IMR-90 (cell line): ENCODE measurements around the gene LFNG. TPM values are rescaled to one million over a fixed set of nuclear protein-coding genes. Genes with fewer than 3 reads are reported as not detected.
"Not testable (repeated sequence)": the region's sequence is repeated elsewhere in the genome, so short reads cannot be mapped to it uniquely, and the experiment has no call there.

Source experiments
- ATAC-seq: fragments of 200-7000 bp; cut with Tn5 transposase; 2 replicates; pipeline ENCODE4 v1.9.1; 2020; ENCODE audit warnings: low read depth, mild to moderate bottlenecking, moderate library complexity
- BruUV-seq: library from RNA; stranded (reverse); fragments of 400-500 nt; replicated peaks from 2 replicates; lab custom pipeline; 2021; lab: Mats Ljungman, UMichigan
- CTCF ChIA-PET: fragments of 300-600 bp; formaldehyde crosslinking; extraction: SDS; loops from one replicate; lab custom pipeline; 2021; ENCODE audit warnings: antibody characterized with exemption; lab: Yijun Ruan, JAX
- POLR2A ChIA-PET: fragments of 300-600 bp; sonication (Branson Sonifier 250); formaldehyde crosslinking; loops from one replicate; lab custom pipeline; 2022; ENCODE audit warnings: antibody characterized with exemption; ENCODE audit not compliant: unreplicated experiment; lab: Charles Lee
- DNase-seq: peaks from one replicate; pipeline ENCODE4 v3.0.0; 2013
- H2AFZ ChIP-seq: replicated peaks from 2 replicates; pipeline ENCODE3; 2013; ENCODE audit warnings: low read length, mild to moderate bottlenecking; ENCODE audit not compliant: poor library complexity
- H2AK5ac ChIP-seq: 2 replicates; pipeline ENCODE4 v1.6.1; 2013; ENCODE audit warnings: low read depth, low read length, inconsistent platforms
- H2AK9ac ChIP-seq: replicated peaks from 2 replicates; pipeline ENCODE3; 2013; ENCODE audit warnings: mild to moderate bottlenecking, low read depth, low read length, moderate library complexity; ENCODE audit not compliant: poor library complexity
- H2BK120ac ChIP-seq: 2 replicates; pipeline ENCODE4 v1.6.1; 2013; ENCODE audit warnings: low read depth, low read length, inconsistent platforms
- H2BK15ac ChIP-seq: 3 replicates; pipeline ENCODE4 v1.6.1; 2013; ENCODE audit warnings: low read depth, low read length, inconsistent platforms
- H2BK20ac ChIP-seq: 2 replicates; pipeline ENCODE4 v1.6.1; 2013; ENCODE audit warnings: low read depth, mild to moderate bottlenecking, inconsistent platforms, low read length, moderate library complexity
- H2BK5ac ChIP-seq: 2 replicates; pipeline ENCODE4 v1.6.1; 2013; ENCODE audit warnings: mild to moderate bottlenecking, low read depth, low read length, inconsistent platforms; ENCODE audit not compliant: poor library complexity, severe bottlenecking
- H3K14ac ChIP-seq: replicated peaks from 2 replicates; pipeline ENCODE4 v1.6.1; 2013; ENCODE audit warnings: low read depth, low read length, inconsistent platforms
- H3K18ac ChIP-seq: 2 replicates; pipeline ENCODE4 v1.6.1; 2013; ENCODE audit warnings: low read depth, low read length, control low read depth
- H3K23ac ChIP-seq: 2 replicates; pipeline ENCODE4 v1.6.1; 2013; ENCODE audit warnings: low read depth, low read length, inconsistent platforms
- H3K27ac ChIP-seq: 2 replicates; pipeline ENCODE4 v1.5.1; 2013; ENCODE audit warnings: mild to moderate bottlenecking, control low read depth, low read length; ENCODE audit not compliant: insufficient read depth
- H3K27me3 ChIP-seq: 2 replicates; pipeline ENCODE4 v1.6.1; 2013; ENCODE audit warnings: low read length; ENCODE audit not compliant: control insufficient read depth, insufficient read depth
- H3K36me3 ChIP-seq: 2 replicates; pipeline ENCODE4 v1.6.1; 2013; ENCODE audit warnings: low read length, mixed read lengths; ENCODE audit not compliant: control insufficient read depth, insufficient read depth
- H3K4ac ChIP-seq: 2 replicates; pipeline ENCODE4 v1.6.1; 2013; ENCODE audit warnings: low read depth, low read length, inconsistent platforms
- H3K4me1 ChIP-seq: 2 replicates; pipeline ENCODE4 v1.6.1; 2013; ENCODE audit warnings: low read length, mixed read lengths; ENCODE audit not compliant: control insufficient read depth, insufficient read depth
- H3K4me2 ChIP-seq: 2 replicates; pipeline ENCODE4 v1.6.1; 2013; ENCODE audit warnings: low read depth, mild to moderate bottlenecking, control low read depth, low read length, moderate library complexity
- H3K4me3 ChIP-seq: 2 replicates; pipeline ENCODE4 v1.5.1; 2013; ENCODE audit warnings: low read depth, mild to moderate bottlenecking, control low read depth, low read length, moderate library complexity; ENCODE audit not compliant: insufficient read depth
- H3K56ac ChIP-seq: 2 replicates; pipeline ENCODE4 v1.6.1; 2013; ENCODE audit warnings: low read length, inconsistent platforms; ENCODE audit not compliant: insufficient read depth; ENCODE audit errors: extremely low read depth
- H3K79me1 ChIP-seq, 2 experiments: 2 replicates each; pipeline ENCODE4 v1.6.1; 2013; ENCODE audit warnings: low read length in 2 of 2, inconsistent platforms in 1 of 2, low read depth in 1 of 2
- H3K9ac ChIP-seq: 2 replicates; pipeline ENCODE4 v1.6.1; 2013; ENCODE audit warnings: low read depth, low read length, control low read depth
- H3K9me1 ChIP-seq: 2 replicates; pipeline ENCODE4 v1.6.1; 2013; ENCODE audit warnings: low read length, inconsistent platforms; ENCODE audit not compliant: insufficient read depth
- H3K9me3 ChIP-seq: 2 replicates; pipeline ENCODE4 v1.6.1; 2013; ENCODE audit warnings: low read length; ENCODE audit not compliant: control insufficient read depth, insufficient read depth
- H4K20me1 ChIP-seq: 2 replicates; pipeline ENCODE4 v1.6.1; 2013; ENCODE audit warnings: low read length, inconsistent platforms; ENCODE audit not compliant: insufficient read depth
- H4K5ac ChIP-seq: 2 replicates; pipeline ENCODE4 v1.6.1; 2013; ENCODE audit warnings: mild to moderate bottlenecking, low read depth, low read length, control low read depth
- H4K8ac ChIP-seq, 2 experiments: 2 replicates each; pipeline ENCODE4 v1.6.1; 2013; ENCODE audit warnings: low read depth in 2 of 2, low read length in 2 of 2, control low read depth in 1 of 2, inconsistent platforms in 1 of 2
- H4K91ac ChIP-seq: 2 replicates; pipeline ENCODE4 v1.6.1; 2013; ENCODE audit warnings: low read depth, low read length, inconsistent platforms; ENCODE audit not compliant: insufficient read depth
- WGBS, 2 experiments: methylation state at CpG; one replicate each; pipeline versions ENCODE4 v1.1.5 to v1.1.7; 2013; ENCODE audit warnings: missing lambda C conversion rate in 2 of 2; ENCODE audit not compliant: insufficient read length in 1 of 2; ENCODE audit errors: extremely low coverage in 2 of 2; 5-methylcytosine and 5-hydroxymethylcytosine counted together
- dilution Hi-C: fragments of 300-500 bp; cut with HindIII; formaldehyde crosslinking; loops from one replicate; pipeline ENCODE4 v1.14.3; 2018; ENCODE audit warnings: low sequenced_read_pairs; ENCODE audit not compliant: unreplicated experiment
- in situ Hi-C: fragments of 300-500 bp; cut with MboI; formaldehyde crosslinking; loops from 3 replicates; pipeline ENCODE4 v1.14.3; 2019; ENCODE audit warnings: low sequenced_read_pairs, inconsistent platforms, mixed read lengths
- intact Hi-C: fragments of 100-400 bp; cut with micrococcal nuclease; formaldehyde crosslinking; loops from 2 replicates; pipeline ENCODE4 v1.10.0; 2022
- polyA plus RNA-seq, 3 experiments: library from polyadenylated mRNA; depleted of rRNA; stranded (reverse); fragments of >200 nt; gene quantifications; 2 replicates each; pipeline ENCODE4 v1.2.3, GENCODE V29; 2012; ENCODE audit warnings: low replicate concordance in 1 of 3
- total RNA-seq: library from RNA; depleted of rRNA; stranded (reverse); fragments of >200 nt; gene quantifications from 2 replicates; pipeline ENCODE4 v1.2.3, GENCODE V29; 2012

The LFNG gene
- total and polyA plus RNA-seq, 2 of the 4 experiments (the other 2 are of a cell fraction), result 1.8 to 5.1 TPM

GRCh38 chr7:2532816-2533215, 13.2 kb downstream of the LFNG start:
- peaks cover 26% of the 10 kb centered on the region for H3K4me1 ChIP-seq
- H2AFZ ChIP-seq, H3K79me1 ChIP-seq, H3K27me3 ChIP-seq, H3K4me2 ChIP-seq, H4K5ac ChIP-seq, H3K27ac ChIP-seq, H3K36me3 ChIP-seq, H4K91ac ChIP-seq, H3K4ac ChIP-seq, H3K9me1 ChIP-seq, H3K18ac ChIP-seq, H2BK120ac ChIP-seq, intact Hi-C loops, CTCF ChIA-PET, DNase-seq, H2BK20ac ChIP-seq, POLR2A ChIA-PET, H3K9me3 ChIP-seq, BruUV-seq, H2AK5ac ChIP-seq, ATAC-seq, H4K8ac ChIP-seq, H3K14ac ChIP-seq, H3K4me3 ChIP-seq, H4K20me1 ChIP-seq, H3K9ac ChIP-seq, H3K23ac ChIP-seq, in situ Hi-C loops, H3K56ac ChIP-seq, H2AK9ac ChIP-seq, H2BK15ac ChIP-seq, H2BK5ac ChIP-seq, dilution Hi-C loops: not testable (repeated sequence)
- WGBS, 2 experiments, result no CpG with 5 or more reads among the region's 8 CpGs

GRCh38 chr7:2533566-2533965, 14.0 kb downstream of the LFNG start:
- H3K36me3 ChIP-seq, H3K9me1 ChIP-seq, in situ Hi-C loops, H2BK120ac ChIP-seq, H2BK15ac ChIP-seq, intact Hi-C loops, H2AK9ac ChIP-seq, CTCF ChIA-PET, H3K27me3 ChIP-seq, H2AK5ac ChIP-seq, H3K9me3 ChIP-seq, H3K27ac ChIP-seq, H2BK20ac ChIP-seq, H4K91ac ChIP-seq, H4K5ac ChIP-seq, H3K4ac ChIP-seq, POLR2A ChIA-PET, H3K18ac ChIP-seq, H3K79me1 ChIP-seq, H2BK5ac ChIP-seq, H3K23ac ChIP-seq, H2AFZ ChIP-seq, H4K8ac ChIP-seq, H3K9ac ChIP-seq, H3K56ac ChIP-seq, BruUV-seq, H4K20me1 ChIP-seq, H3K4me2 ChIP-seq, dilution Hi-C loops, DNase-seq, H3K4me3 ChIP-seq, H3K14ac ChIP-seq, ATAC-seq: not testable (repeated sequence)
- H3K4me1 ChIP-seq, result peaks cover 20% of the 10 kb centered on the region
- no CpG with 5 or more reads among the region's 8 CpGs for WGBS, 2 experiments
